A549 treated with RU486 at 1 μM for 4 hours (cell line): ENCODE data around the gene RTCB. TPM values are rescaled to one million over a fixed set of nuclear protein-coding genes. Genes with fewer than 3 reads are reported as not detected.

ENCODE experiments used
- total RNA-seq: library from RNA; stranded (reverse); fragments of 200-300 nt; extraction: Qiagen RNA extraction; gene quantifications from 5 replicates; pipeline ENCODE4 v1.2.3, GENCODE V29; 2022; ENCODE audit warnings: low read depth

Gene RTCB
- 75.8 to 87.3 TPM (median 83.7 TPM) in 5 replicates for total RNA-seq

GRCh38 chr22:32411829-32412592, at the start of gene RTCB:
RTCB (minus strand) TSS chr22:32412247; CDS start chr22:32412156, 91 bp downstream.

DNA sequence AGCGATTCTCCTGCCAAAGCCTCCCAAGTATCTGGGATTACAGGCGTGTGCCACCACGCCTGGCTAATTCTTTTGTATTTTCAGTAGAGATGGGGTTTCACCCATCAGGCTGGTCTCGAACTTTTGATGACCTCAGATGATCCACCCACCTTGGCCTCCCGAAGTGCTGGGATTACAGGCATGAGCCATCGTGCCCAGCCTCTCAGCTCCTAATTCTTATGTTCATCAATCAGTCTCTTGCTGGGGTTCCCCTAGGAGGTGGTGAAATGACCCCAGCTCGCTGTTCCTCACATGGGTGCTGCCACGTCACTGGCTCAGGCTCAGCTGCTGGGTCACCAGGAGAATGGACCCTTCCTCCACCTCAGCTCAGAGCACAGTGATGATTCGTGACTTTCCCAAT, 54.5 kb downstream of the RTCB start, which contains the start of gene RFPL3:
TSS of gene RFPL3 (plus strand) at position 301 of the 400 bp plus-strand sequence. CDS start 205 bp downstream, outside the sequence.

Other genes with a start within 250 kb of the RTCB start
- 0.09 to 0.23 TPM (median 0.13 TPM) in 4 of 5 replicates, not detected in the other for gene RFPL2, start 207.2 kb downstream of the RTCB start, total RNA-seq
- gene SLC5A4, start 156.9 kb downstream of the RTCB start, total RNA-seq, result not detected in 5 replicates
- gene RFPL3, start 54.4 kb downstream of the RTCB start, total RNA-seq, result not detected in 5 replicates
- gene BPIFC, start 52.2 kb upstream of the RTCB start, total RNA-seq, result not detected in 5 replicates
- 67.4 to 78.8 TPM (median 74.4 TPM) in 5 replicates for gene FBXO7, start 62.6 kb upstream of the RTCB start, total RNA-seq